Esophagus squamous epithelium (tissue), 4 donors: ENCODE results near the gene CA5A.

Experiments used
- POLR2A ChIP-seq, 4 donors: fragments of 450-650 bp; IDR thresholded peaks; one replicate each; pipeline ENCODE4 v1.6.1; 2017; ENCODE audit warnings: antibody characterized with exemption in 4 of 4, mild to moderate bottlenecking in 4 of 4, moderate library complexity in 3 of 4
- TF ChIP-seq, protein P1 (sequence below), 6 experiments: fragments of 450-650 bp in 4 of 6; fragments of 200-600 bp in 2 of 6; sonication (generic) in 2 of 6; IDR thresholded peaks; one replicate each; pipeline ENCODE4 v1.5.1; 2016 to 2019; ENCODE audit warnings: antibody characterized with exemption in 6 of 6, mild to moderate bottlenecking in 4 of 6, moderate library complexity in 4 of 6

DNA sequence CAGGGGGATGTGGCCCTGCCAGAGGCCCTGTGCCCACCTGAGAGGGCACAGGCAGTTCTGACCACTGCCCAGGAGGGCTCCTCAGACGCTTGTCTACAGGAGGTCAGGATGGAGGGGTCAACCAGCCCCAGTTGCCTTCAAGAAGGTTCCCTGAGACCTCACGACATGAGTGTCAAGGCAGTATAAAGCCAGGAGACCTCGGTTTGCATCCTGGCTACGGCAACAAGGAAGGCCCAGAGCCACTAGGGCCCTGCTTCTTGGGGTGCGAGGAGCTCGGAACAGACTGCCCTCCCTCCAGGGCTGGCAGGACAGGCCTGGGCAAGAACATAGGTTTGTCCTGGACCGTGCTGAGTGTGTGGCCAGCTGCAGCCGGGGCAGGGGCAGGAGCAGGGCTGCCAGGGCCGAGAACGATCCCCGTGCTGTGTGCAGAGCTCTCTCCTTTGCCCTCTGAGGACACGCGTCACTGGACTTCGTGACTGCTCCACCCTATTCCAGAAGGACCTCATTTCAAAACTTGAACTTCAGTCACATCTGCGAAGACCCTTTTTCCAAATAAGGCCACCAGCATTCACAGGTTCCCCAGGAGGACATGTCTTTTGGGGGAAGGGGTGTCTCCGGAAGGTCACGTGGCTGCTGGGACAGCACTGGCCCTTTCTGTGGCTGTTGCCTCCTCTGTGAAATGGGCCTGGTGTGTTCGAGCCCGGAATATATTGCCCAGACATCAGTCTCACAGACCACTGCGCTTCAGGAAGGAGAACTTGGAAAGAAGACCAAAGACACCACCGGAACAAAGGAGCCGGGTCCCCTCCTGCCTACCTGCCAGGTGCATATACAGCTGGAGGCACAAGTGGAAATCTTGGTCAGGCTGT, 94.8 kb downstream of the CA5A start:
- TF ChIP-seq, protein P1, sequence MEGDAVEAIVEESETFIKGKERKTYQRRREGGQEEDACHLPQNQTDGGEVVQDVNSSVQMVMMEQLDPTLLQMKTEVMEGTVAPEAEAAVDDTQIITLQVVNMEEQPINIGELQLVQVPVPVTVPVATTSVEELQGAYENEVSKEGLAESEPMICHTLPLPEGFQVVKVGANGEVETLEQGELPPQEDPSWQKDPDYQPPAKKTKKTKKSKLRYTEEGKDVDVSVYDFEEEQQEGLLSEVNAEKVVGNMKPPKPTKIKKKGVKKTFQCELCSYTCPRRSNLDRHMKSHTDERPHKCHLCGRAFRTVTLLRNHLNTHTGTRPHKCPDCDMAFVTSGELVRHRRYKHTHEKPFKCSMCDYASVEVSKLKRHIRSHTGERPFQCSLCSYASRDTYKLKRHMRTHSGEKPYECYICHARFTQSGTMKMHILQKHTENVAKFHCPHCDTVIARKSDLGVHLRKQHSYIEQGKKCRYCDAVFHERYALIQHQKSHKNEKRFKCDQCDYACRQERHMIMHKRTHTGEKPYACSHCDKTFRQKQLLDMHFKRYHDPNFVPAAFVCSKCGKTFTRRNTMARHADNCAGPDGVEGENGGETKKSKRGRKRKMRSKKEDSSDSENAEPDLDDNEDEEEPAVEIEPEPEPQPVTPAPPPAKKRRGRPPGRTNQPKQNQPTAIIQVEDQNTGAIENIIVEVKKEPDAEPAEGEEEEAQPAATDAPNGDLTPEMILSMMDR (IDR thresholded peaks at IDR 0.05), result no peak
- TF ChIP-seq POLR2A (IDR thresholded peaks at IDR 0.05), result no peak
